HepG2 (cell line): Measurements from ENCODE around the gene RAD51C. TPM values are rescaled to one million over a fixed set of nuclear protein-coding genes. Genes with fewer than 3 reads are reported as not detected.

Experiments used
- ATF3 ChIP-seq: sonication (generic); formaldehyde crosslinking; IDR thresholded peaks from 2 replicates; pipeline ENCODE4 v1.4.0; 2020; ENCODE audit warnings: missing genetic modification reagents
- CBX1 ChIP-seq: IDR thresholded peaks from one replicate; pipeline ENCODE4 v1.6.1; 2016; ENCODE audit warnings: antibody characterized with exemption, low read depth
- CENPBD1 ChIP-seq: sonication (generic); formaldehyde crosslinking; IDR thresholded peaks from 2 replicates; pipeline ENCODE4 v1.8.0; 2022; ENCODE audit warnings: missing genetic modification reagents, low read depth, mild to moderate bottlenecking, borderline replicate concordance
- DNMT3B ChIP-seq: conservative IDR thresholded peaks from 2 replicates; pipeline ENCODE4 v1.6.1; 2016; ENCODE audit warnings: missing biosample characterization, control low read depth
- DRAP1 ChIP-seq: IDR thresholded peaks from 2 replicates; pipeline ENCODE4 v1.6.1; 2016; ENCODE audit warnings: missing genetic modification reagents, missing compliant biosample characterization
- GABPB1 ChIP-seq: IDR thresholded peaks from 2 replicates; pipeline ENCODE4 v1.6.1; 2016; ENCODE audit warnings: mild to moderate bottlenecking, missing genetic modification reagents, moderate library complexity, missing compliant biosample characterization
- GZF1 ChIP-seq: sonication (generic); formaldehyde crosslinking; IDR thresholded peaks from 2 replicates; pipeline ENCODE4 v1.5.1; 2020; ENCODE audit warnings: mild to moderate bottlenecking, missing genetic modification reagents
- HNRNPLL ChIP-seq: fragments of 200-400 bp; formaldehyde crosslinking; IDR thresholded peaks from 2 replicates; pipeline ENCODE4 v1.6.1; 2017; ENCODE audit warnings: mild to moderate bottlenecking, low read depth, low read length; ENCODE audit not compliant: poor library complexity, severe bottlenecking
- KAT7 ChIP-seq: IDR thresholded peaks from 2 replicates; pipeline ENCODE4 v1.6.1; 2018; ENCODE audit warnings: borderline replicate concordance, missing compliant biosample characterization
- MLX ChIP-seq: IDR thresholded peaks from 2 replicates; pipeline ENCODE4 v1.6.1; 2016
- MXD3 ChIP-seq: IDR thresholded peaks from 2 replicates; pipeline ENCODE4 v1.6.1; 2016; ENCODE audit warnings: mild to moderate bottlenecking, missing biosample characterization, missing genetic modification reagents
- NFAT5 ChIP-seq: sonication (generic); formaldehyde crosslinking; IDR thresholded peaks from 2 replicates; pipeline ENCODE4 v1.4.0; 2020; ENCODE audit warnings: missing genetic modification reagents
- RBM22 ChIP-seq: fragments of 200-400 bp; formaldehyde crosslinking; optimal IDR thresholded peaks from 2 replicates; pipeline ENCODE3; 2017; ENCODE audit warnings: mild to moderate bottlenecking, low read length, moderate library complexity
- SRF ChIP-seq: IDR thresholded peaks from 2 replicates; pipeline ENCODE4 v1.6.1; 2011; ENCODE audit warnings: mild to moderate bottlenecking, low read depth, low read length, moderate library complexity
- ZBTB3 ChIP-seq: sonication (generic); formaldehyde crosslinking; IDR thresholded peaks from 2 replicates; pipeline ENCODE4 v1.4.0; 2020; ENCODE audit warnings: low read depth, mild to moderate bottlenecking, moderate library complexity, missing genetic modification reagents, borderline replicate concordance
- ZNF12 ChIP-seq: sonication (generic); formaldehyde crosslinking; IDR thresholded peaks from 2 replicates; pipeline ENCODE4 v1.5.0; 2020; ENCODE audit warnings: missing genetic modification reagents
- ZNF543 ChIP-seq: sonication (generic); formaldehyde crosslinking; IDR thresholded peaks from 2 replicates; pipeline ENCODE4 v1.4.0; 2020; ENCODE audit warnings: mild to moderate bottlenecking, missing genetic modification reagents
- ZNF709 ChIP-seq: sonication (generic); formaldehyde crosslinking; IDR thresholded peaks from 2 replicates; pipeline ENCODE4 v1.5.0; 2020; ENCODE audit warnings: mild to moderate bottlenecking, missing genetic modification reagents
- ZNF749 ChIP-seq: sonication (generic); formaldehyde crosslinking; IDR thresholded peaks from 2 replicates; pipeline ENCODE4 v1.8.0; 2022; ENCODE audit warnings: mild to moderate bottlenecking, missing genetic modification reagents, moderate library complexity, borderline replicate concordance
- ZNF839 ChIP-seq: sonication (generic); formaldehyde crosslinking; IDR thresholded peaks from 2 replicates; pipeline ENCODE4 v1.4.0; 2020; ENCODE audit warnings: missing genetic modification reagents, mild to moderate bottlenecking, borderline replicate concordance
- polyA plus RNA-seq, 8 experiments: library from polyadenylated mRNA; depleted of rRNA in 3 of 8; stranded (reverse) in 7 of 8; unstranded in 1 of 8; fragments of >200 nt; fragmentation: Illumina TruSeq in 4 of 8; extraction: Trizol in 4 of 8; gene quantifications; 2 replicates each; pipeline versions ENCODE4 v1.2.1 to v1.2.3, GENCODE V29; 2011 to 2016; ENCODE audit warnings: low read depth in 4 of 8, missing spikeins in 1 of 8, mixed read lengths in 1 of 8; ENCODE audit not compliant: insufficient read depth in 1 of 8
- total RNA-seq, 5 experiments: library from RNA; depleted of rRNA; stranded (reverse); fragments of >200 nt; fragmentation: Illumina TruSeq; extraction: Trizol; gene quantifications; 2 replicates each; pipeline ENCODE4 v1.2.3, GENCODE V29; 2016; ENCODE audit warnings: low read depth in 1 of 5

The RAD51C gene
- total and polyA plus RNA-seq, 2 of the 13 experiments (the other 11 are each of a cell fraction or from before 2014, with no cell fraction given), result 38.5 to 106 TPM

GRCh38 chr17:58658804-58659713 lies 33.3 kb upstream of the RAD51C start (continued):
- TF ChIP-seq RBM22 (peak; percentile 97), MLX (CRISPR knock-in tag) (peak; percentile 68), MXD3 (CRISPR knock-in tag) (no peak), ZNF12 (CRISPR knock-in tag) (peak; percentile 73), ZNF839 (CRISPR knock-in tag) (no peak), HNRNPLL (no peak), ZNF543 (CRISPR knock-in tag) (no peak), ZBTB3 (CRISPR knock-in tag) (no peak), KAT7 (CRISPR knock-in tag) (no peak), NFAT5 (CRISPR knock-in tag) (no peak), SRF (peak; percentile 61), ZNF749 (CRISPR knock-in tag) (peak; percentile 88), DRAP1 (peak; percentile 100), DNMT3B (CRISPR knock-in tag) (peak; percentile 96), ATF3 (CRISPR knock-in tag) (peak; percentile 53; the same call in 1 of the 2 replicates), GZF1 (CRISPR knock-in tag) (0 out of 2 replicates have a peak, but pooled peaks have one; percentile 69), ZNF709 (peak; percentile 66; the same call in 1 of the 2 replicates), GABPB1 (no peak; the same call in 1 of the 2 replicates), CBX1 (peak; percentile 100), CENPBD1 (no peak)
